NCI-H2227 (cell line): ENCODE measurements around the gene TEDC2.

Experiments used
- DNase-seq: peaks from one replicate; lab custom pipeline; 2025; ENCODE audit not compliant: unreplicated experiment; lab: John Stamatoyannopoulos, UW

Gene TEDC2

DNA sequence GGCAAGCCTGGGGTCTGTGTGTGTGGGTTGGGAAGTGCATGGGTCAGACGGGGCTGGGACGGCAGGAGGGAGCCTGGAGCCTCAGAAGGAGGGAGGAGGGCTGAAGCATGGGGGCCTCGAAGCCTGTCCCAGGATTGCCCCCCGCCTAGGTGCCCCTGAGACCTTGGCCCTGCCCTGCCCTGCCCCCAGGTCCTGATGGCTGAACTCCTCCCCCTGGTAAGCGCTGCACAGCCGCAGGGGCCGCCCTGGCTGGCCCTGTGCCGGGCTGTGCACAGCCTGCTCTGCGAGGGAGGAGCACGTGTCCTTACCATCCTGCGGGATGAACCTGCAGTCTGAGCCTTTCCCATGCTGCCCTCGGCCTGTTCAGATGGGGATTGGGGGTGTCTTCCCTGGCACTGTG is 4.4 kb downstream of the TEDC2 start:
- no peak for DNase-seq

GRCh38 chr16:2465653-2466415 is 5.9 kb downstream of the TEDC2 start:
- no peak for DNase-seq

DNA sequence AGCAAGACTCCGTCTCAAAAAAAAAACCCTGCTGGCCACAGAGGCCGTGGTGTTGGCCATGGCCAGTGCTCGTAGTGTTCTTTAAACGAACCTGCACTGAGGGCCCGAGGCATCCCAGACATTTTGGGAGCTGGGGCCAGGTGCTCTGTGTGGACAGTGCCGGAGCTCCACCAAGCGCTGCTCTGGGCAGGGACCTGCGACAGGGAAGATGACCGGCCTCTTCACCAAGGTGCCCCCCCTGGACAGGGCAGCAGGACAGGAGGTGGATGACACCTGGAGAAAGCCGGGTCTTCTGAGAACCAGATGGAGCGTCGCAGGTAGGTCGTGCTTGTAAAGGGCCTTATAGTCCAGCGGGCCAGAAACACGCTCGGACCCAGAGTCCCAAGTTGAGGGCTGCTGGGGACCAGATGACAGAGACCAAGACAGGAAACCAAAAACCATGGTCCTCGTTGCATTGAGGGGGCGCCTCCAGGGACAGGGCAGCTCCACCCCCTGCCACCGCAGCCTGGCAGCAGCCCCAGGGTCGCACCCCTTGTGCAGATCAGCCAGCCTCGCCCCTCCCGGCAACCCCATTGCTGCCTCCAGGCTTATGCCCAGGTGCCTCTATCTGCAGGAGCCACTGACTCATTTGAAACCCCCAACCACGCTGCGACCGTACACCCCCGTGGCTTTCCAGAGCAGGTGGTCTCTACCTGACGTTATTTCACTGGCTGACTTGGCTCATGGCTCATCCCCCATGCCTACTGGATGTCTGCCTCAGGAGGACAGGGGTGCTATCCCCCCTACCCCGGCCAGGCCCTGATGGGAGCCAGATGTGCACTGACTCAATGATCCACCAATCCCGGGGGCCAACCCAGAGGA is 7.0 kb downstream of the TEDC2 start:
- no peak for DNase-seq

DNA sequence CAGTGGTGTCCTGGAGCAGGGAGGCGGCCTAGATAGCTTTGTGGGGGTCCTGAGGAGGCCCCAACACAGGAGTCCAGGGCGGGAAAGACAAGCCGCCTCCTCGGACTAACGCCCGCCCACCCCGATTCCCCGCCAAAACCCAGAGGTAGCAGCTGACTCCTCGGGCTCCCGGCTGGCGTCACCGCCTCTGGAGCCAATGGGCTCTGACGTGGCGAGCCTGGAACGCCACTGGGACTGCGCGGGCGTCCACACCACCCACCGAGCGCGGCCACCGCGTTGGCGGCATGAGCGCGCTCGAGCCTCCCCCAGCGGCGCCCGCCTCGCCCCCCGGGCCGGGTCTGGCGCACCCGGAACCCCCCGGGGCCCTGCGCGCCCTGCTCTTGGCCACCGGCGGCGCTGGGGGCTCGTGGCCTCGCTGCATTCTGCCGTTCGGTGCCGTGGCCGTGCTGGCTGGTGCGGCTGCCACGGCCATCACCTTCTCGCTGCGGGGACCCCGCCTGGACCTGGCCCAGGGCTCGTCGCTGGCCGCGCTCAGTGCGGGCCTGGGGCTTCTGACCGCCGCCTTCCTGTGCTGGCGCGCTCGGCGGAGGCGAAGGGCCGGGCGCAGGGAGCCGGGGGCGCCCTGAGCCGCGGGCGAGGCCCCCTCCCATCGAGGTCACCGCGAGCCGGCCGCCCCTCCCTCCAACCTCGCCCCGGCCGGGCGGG is 7.8 kb downstream of the TEDC2 start:
- DNase-seq, result no peak

- DNase-seq, result no peak
Measured at GRCh38 chr16:2468233-2468724, 8.4 kb downstream of the TEDC2 start.

DNA sequence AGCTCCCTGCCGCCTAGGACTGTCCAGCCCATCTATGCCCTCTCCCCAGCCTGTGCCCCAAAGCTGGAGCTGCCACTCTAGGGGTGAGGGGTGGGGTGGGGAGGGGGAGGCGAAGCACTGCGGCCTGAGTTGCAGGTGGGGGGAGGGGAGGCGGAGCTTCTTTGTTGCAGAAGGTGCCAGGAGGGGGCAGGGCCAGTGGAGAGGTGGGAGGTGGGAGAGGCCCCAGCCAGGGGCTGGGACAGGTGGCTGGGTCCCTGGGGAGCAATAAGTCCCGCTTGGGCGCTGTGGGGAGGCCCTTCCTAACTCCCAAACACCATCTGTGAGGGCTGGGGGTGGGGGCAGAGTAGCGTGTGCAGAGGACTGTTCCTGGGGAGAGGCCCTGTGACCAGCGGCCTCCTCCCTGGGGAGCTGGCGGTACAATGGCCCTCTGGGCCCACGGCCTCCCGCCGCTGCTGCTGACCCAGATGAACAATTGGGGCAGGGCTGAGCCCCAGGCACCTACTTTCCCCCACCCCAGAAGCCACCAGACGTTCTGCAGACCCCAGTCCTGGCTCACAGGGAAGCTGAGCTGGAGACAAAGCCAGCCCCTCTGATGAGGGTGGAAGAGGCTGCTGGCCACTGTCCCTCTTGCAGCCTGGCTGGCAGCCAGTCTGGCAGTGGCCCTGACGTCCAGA is 9.0 kb downstream of the TEDC2 start:
- DNase-seq, result no peak

GRCh38 chr16:2469399-2470233 is 9.7 kb downstream of the TEDC2 start:
- DNase-seq, result no peak

DNA sequence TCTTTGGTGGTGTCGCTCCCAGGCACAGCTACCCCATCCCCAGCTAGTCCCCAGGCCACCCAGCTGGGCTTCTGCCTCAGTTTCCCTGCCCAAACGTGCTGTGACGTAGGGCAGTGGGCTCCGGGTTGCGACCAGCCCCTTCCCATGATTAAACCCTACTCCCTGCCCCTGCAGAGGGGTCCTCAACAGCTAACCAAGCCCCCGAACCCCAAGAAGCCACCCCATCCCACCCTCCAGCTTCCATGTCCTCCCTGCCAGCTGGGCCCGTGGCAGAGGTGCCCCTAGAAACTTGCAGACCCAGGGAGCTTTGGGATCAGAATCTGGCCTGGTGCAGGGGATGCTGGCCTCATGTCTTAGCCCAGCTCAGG is 10.3 kb downstream of the TEDC2 start:
- no peak for DNase-seq

GRCh38 chr16:2470603-2471015 is 10.7 kb downstream of the TEDC2 start:
- DNase-seq, result peak; percentile 62

GRCh38 chr16:2471016-2471652 is 11.2 kb downstream of the TEDC2 start, which contains the start of gene NTN3:
Gene NTN3, plus strand, starts transcription at chr16:2471297. Its CDS starts 405 bp downstream, at chr16:2471702.
- peak; percentile 87 for DNase-seq

DNA sequence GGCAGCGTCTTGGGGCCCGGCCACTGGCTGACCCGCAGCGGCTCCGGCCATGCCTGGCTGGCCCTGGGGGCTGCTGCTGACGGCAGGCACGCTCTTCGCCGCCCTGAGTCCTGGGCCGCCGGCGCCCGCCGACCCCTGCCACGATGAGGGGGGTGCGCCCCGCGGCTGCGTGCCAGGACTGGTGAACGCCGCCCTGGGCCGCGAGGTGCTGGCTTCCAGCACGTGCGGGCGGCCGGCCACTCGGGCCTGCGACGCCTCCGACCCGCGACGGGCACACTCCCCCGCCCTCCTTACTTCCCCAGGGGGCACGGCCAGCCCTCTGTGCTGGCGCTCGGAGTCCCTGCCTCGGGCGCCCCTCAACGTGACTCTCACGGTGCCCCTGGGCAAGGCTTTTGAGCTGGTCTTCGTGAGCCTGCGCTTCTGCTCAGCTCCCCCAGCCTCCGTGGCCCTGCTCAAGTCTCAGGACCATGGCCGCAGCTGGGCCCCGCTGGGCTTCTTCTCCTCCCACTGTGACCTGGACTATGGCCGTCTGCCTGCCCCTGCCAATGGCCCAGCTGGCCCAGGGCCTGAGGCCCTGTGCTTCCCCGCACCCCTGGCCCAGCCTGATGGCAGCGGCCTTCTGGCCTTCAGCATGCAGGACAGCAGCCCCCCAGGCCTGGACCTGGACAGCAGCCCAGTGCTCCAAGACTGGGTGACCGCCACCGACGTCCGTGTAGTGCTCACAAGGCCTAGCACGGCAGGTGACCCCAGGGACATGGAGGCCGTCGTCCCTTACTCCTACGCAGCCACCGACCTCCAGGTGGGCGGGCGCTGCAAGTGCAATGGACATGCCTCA is 12.0 kb downstream of the TEDC2 start:
- DNase-seq, result no peak

DNA sequence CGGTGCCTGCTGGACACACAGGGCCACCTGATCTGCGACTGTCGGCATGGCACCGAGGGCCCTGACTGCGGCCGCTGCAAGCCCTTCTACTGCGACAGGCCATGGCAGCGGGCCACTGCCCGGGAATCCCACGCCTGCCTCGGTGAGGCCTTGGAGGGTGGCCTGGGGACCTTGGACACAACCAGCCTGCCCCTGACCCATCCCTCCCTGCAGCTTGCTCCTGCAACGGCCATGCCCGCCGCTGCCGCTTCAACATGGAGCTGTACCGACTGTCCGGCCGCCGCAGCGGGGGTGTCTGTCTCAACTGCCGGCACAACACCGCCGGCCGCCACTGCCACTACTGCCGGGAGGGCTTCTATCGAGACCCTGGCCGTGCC is 12.6 kb downstream of the TEDC2 start:
- no peak for DNase-seq

GRCh38 chr16:2472885-2473445 is 13.1 kb downstream of the TEDC2 start:
- DNase-seq, result no peak

GRCh38 chr16:2473446-2473926 is 13.6 kb downstream of the TEDC2 start:
- DNase-seq, result peak; percentile 61

- DNase-seq, result peak; percentile 60
Measured at GRCh38 chr16:2473999-2474876, 14.3 kb downstream of the TEDC2 start.

DNA sequence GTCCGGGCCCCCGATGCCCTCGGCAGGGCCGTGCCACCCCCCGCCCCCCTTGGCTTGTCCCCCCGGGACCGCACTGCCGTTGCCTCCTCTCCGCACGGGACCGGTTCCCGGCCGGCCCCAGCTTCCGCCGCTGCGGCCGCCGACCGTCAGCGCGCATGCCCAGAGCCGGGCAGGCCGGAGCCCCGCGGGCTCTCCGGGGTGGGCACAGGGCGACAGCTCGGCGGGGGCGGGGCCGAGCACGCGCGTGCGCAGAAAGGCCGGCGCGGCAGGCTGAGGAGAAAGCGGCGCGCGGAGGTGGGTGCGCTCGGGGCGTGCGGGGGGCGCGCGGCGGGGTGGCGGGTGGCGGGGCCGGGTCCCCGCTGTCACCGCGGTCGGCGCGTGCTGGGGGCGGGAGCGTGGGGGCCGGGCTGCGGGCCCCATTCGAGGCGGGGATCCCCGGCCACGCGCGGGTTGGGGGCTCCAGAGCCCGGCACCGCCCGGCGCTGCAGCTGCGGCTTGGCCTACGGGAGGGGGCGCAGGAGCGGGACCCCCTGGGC is 15.0 kb downstream of the TEDC2 start, which contains the start of gene TBC1D24:
TBC1D24 (plus strand) TSS at position 251 of the 536 bp plus-strand sequence. CDS start 21,022 bp downstream, outside the sequence.
- DNase-seq, result peak; percentile 94
